Suprapubic skin (tissue), 4 donors: ENCODE measurements around the gene TBC1D1. TPM values are rescaled to one million over a fixed set of nuclear protein-coding genes. Genes with fewer than 3 reads are reported as not detected.

Experiments used
- DNase-seq, 2 donors: peaks; one replicate each; pipeline ENCODE4 v3.0.0-alpha.2; 2019; ENCODE audit warnings: low spot score in 2 of 2
- H3K27ac ChIP-seq: fragments of 200-600 bp; sonication (generic); one replicate; pipeline ENCODE4 v1.5.1; 2019
- H3K27me3 ChIP-seq: fragments of 200-600 bp; sonication (generic); one replicate; pipeline ENCODE4 v1.5.1; 2019
- H3K36me3 ChIP-seq: fragments of 200-600 bp; sonication (generic); one replicate; pipeline ENCODE4 v1.5.1; 2019
- H3K4me1 ChIP-seq: fragments of 200-600 bp; sonication (generic); one replicate; pipeline ENCODE4 v1.5.1; 2019
- H3K4me3 ChIP-seq: fragments of 200-600 bp; sonication (generic); one replicate; pipeline ENCODE4 v1.5.1; 2019; ENCODE audit warnings: mild to moderate bottlenecking
- H3K9me3 ChIP-seq: fragments of 200-600 bp; sonication (generic); one replicate; pipeline ENCODE4 v1.5.1; 2019
- EP300 ChIP-seq: sonication (generic); formaldehyde crosslinking; IDR thresholded peaks from one replicate; pipeline ENCODE4 v1.6.1; 2017; ENCODE audit warnings: antibody characterized with exemption
- POLR2A ChIP-seq, 2 donors: fragments of 450-650 bp; IDR thresholded peaks; one replicate each; pipeline ENCODE4 v1.6.1; 2017; ENCODE audit warnings: antibody characterized with exemption in 2 of 2, mild to moderate bottlenecking in 2 of 2, moderate library complexity in 2 of 2
- POLR2AphosphoS5 ChIP-seq, 3 donors: sonication (generic); formaldehyde crosslinking; IDR thresholded peaks; one replicate each; pipeline ENCODE4 v1.6.1; 2017; ENCODE audit warnings: antibody characterized with exemption in 3 of 3
- WGBS: methylation state at CpG from one replicate; pipeline ENCODE4 v1.1.5; 2018; 5-methylcytosine and 5-hydroxymethylcytosine counted together
- total RNA-seq, 4 donors: library from RNA; depleted of rRNA; stranded (reverse); fragments of >200 nt; gene quantifications; one replicate each; pipeline ENCODE4 v1.1.0, GENCODE V29; 2016
- TF ChIP-seq, protein P1 (sequence below), 2 donors: fragments of 200-600 bp in 1 of 2; fragments of 450-650 bp in 1 of 2; sonication (generic) in 1 of 2; IDR thresholded peaks; one replicate each; pipeline ENCODE4 v1.5.1; 2016 to 2019; ENCODE audit warnings: antibody characterized with exemption in 2 of 2, mild to moderate bottlenecking in 1 of 2, moderate library complexity in 1 of 2

TBC1D1 gene
- total RNA-seq, 4 donors from 2014 or later, result 16.3 to 32.0 (median 22.2) TPM

DNA sequence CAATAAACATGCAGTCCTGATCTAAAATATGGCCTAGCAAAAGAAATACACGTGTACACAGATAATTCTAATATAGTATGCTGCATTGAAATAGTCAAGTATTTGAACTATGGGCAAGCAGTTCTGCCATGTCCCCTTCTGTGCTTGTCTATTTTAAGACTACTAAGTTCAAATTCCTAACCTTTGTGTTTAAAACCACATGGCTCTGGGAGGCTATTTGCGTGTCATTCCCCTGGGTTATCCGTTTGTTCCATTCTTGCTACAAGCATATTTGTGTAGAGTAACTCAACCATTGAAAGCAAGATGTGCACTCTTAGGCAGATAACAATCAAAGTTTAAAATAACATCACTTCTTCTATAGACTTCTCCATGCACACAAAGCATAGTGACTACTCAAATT, 25.4 kb upstream of the TBC1D1 start:
- no peak for DNase-seq
- H3K4me3 ChIP-seq, result no peak overlapping the region
- H3K9me3 ChIP-seq, result no peaks in the 10 kb centered on the region
- WGBS, result 80% methylated on average over 3 of the region's 3 CpGs
- TF ChIP-seq POLR2AphosphoS5 (IDR thresholded peaks at IDR 0.05), result no peak
- TF ChIP-seq, protein P1, sequence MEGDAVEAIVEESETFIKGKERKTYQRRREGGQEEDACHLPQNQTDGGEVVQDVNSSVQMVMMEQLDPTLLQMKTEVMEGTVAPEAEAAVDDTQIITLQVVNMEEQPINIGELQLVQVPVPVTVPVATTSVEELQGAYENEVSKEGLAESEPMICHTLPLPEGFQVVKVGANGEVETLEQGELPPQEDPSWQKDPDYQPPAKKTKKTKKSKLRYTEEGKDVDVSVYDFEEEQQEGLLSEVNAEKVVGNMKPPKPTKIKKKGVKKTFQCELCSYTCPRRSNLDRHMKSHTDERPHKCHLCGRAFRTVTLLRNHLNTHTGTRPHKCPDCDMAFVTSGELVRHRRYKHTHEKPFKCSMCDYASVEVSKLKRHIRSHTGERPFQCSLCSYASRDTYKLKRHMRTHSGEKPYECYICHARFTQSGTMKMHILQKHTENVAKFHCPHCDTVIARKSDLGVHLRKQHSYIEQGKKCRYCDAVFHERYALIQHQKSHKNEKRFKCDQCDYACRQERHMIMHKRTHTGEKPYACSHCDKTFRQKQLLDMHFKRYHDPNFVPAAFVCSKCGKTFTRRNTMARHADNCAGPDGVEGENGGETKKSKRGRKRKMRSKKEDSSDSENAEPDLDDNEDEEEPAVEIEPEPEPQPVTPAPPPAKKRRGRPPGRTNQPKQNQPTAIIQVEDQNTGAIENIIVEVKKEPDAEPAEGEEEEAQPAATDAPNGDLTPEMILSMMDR (IDR thresholded peaks at IDR 0.05), result no peak
- TF ChIP-seq POLR2A (IDR thresholded peaks at IDR 0.05), result no peak
- no peak for TF ChIP-seq EP300
- H3K36me3 ChIP-seq, result peaks cover 31% of the 10 kb centered on the region
- H3K27ac ChIP-seq, result no peak overlapping the region
- H3K4me1 ChIP-seq, result no peaks in the 10 kb centered on the region
- H3K27me3 ChIP-seq, result no peaks in the 10 kb centered on the region

DNA sequence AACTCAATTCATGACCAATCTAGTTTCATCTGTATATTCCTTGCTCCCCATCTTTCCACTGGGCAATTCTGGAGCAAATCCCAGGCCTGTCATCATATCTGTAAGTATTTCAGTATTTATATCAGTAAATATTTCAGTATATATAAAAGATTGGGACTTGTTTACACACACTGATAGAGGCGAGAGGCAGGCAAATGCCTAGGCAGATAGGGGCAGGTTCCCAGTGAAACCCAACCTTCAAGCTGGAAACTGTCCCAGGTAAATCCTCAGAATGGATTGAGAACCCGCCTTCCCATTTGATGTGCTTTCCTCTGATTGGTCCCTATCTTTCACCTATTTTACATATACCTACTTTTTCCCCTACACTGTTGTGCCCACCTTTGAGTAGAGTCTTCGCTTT, 23.8 kb upstream of the TBC1D1 start:
- Histone ChIP-seq H3K36me3 (peaks cover 18% of the 10 kb centered on the region), H3K9me3 (no peaks in the 10 kb centered on the region), H3K4me3 (no peak overlapping the region), H3K27ac (no peak overlapping the region), H3K27me3 (no peaks in the 10 kb centered on the region), H3K4me1 (no peaks in the 10 kb centered on the region)
- WGBS, result 100% methylated on average over 3 of the region's 3 CpGs
- no peak for TF ChIP-seq EP300
- TF ChIP-seq, protein P1 (IDR thresholded peaks at IDR 0.05), result no peak
- TF ChIP-seq POLR2A (IDR thresholded peaks at IDR 0.05), result no peak
- no peak for TF ChIP-seq POLR2AphosphoS5 (IDR thresholded peaks at IDR 0.05)
- no peak for DNase-seq

DNA sequence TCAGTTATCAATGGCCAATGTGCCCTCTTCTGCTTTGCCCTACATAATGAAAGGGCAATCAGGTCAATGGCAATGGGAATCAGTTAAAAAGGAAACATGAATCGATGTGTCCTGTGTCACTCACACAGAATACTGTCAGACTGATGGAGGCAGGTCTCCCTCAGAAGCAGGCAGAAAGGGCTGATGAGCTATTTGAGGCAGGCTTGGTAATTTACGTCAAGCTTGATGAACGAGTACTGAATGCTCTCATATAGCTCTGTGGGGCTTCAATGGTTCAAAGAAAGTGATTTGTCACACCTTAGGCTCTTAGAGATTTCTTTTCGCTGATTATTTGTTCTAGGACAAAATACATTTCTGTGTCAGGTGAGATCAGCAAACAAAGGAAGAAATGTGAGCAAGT, 22.6 kb upstream of the TBC1D1 start:
- 93% methylated on average over 4 of the region's 4 CpGs for WGBS
- H3K27ac ChIP-seq, result no peak overlapping the region

DNA sequence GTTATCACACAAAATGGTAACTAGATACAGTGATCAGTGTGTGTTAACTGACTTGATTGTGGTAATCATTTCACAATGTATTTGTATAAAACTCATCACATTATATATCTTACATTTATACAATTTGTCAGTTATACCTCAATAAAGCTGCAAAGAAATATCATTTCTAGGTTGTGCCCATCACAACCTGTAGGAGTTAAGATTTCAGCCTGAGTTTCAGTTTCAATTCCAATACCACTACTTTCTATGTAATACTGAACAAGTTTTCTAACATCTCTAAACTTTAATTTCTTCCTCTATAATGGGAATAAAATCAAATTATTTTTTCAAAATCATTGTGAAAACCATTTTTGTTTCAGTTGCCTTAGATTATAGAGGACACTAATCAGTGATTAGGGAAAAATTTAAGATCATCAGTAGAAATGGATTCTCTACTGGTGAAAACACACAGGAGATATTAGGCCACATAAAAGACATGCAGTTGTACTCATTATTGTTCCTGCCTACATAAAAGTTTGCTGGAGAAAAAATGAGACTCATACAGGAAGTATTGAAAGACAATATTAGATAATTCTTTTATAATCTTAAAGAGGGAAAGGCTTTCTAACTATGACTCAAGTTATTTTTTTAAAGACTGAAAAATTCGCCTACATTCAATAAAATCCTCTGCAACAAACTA, 18.4 kb upstream of the TBC1D1 start:
- Histone ChIP-seq H3K4me3 (no peak overlapping the region), H3K4me1 (peaks cover 20% of the 10 kb centered on the region), H3K9me3 (no peaks in the 10 kb centered on the region), H3K27me3 (no peaks in the 10 kb centered on the region), H3K36me3 (peaks cover 5% of the 10 kb centered on the region), H3K27ac (no peak overlapping the region)
- 83% methylated on average over 1 of the region's 1 CpG for WGBS
- TF ChIP-seq, protein P1 (IDR thresholded peaks at IDR 0.05), result no peak
- TF ChIP-seq EP300 (no peak), POLR2AphosphoS5 (IDR thresholded peaks at IDR 0.05) (no peak), POLR2A (IDR thresholded peaks at IDR 0.05) (no peak)
- no peak for DNase-seq

More for the DNA sequence above, 22.6 kb upstream of the TBC1D1 start:
- Histone ChIP-seq H3K9me3 (no peaks in the 10 kb centered on the region), H3K4me1 (peaks cover 7% of the 10 kb centered on the region), H3K4me3 (no peak overlapping the region), H3K36me3 (peaks cover 11% of the 10 kb centered on the region), H3K27me3 (no peaks in the 10 kb centered on the region)
- no peak for DNase-seq
- TF ChIP-seq POLR2AphosphoS5 (IDR thresholded peaks at IDR 0.05) (no peak), POLR2A (IDR thresholded peaks at IDR 0.05) (no peak), EP300 (no peak)
- TF ChIP-seq, protein P1 (IDR thresholded peaks at IDR 0.05), result no peak

DNA sequence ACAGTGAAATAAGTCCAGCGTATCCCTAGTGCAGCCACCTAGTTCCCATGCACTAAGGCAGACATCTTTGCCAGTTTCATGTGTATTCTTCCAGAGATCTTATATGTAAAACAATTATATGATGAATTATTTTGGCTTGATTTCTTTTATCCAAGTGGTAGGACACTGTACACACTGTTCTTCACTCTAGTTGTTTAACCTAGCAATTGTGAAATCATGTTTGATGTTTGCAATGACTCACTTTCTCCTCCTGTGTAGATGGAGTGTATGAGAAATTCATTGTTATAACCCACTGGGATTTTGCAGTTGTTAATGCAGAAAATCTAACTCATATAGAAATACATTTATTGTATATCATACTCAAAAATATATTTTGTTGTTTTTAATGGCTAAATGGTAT, 17.5 kb upstream of the TBC1D1 start:
- H3K4me1 ChIP-seq, result peaks cover 20% of the 10 kb centered on the region
- H3K27ac ChIP-seq, result no peak overlapping the region
- H3K36me3 ChIP-seq, result peaks cover 5% of the 10 kb centered on the region
- no peak for DNase-seq
- WGBS, result 76% methylated on average over 1 of the region's 1 CpG
- no peak for TF ChIP-seq POLR2A (IDR thresholded peaks at IDR 0.05)
- TF ChIP-seq EP300, result peak; percentile 41
- H3K27me3 ChIP-seq, result no peaks in the 10 kb centered on the region
- H3K4me3 ChIP-seq, result no peak overlapping the region
- H3K9me3 ChIP-seq, result no peaks in the 10 kb centered on the region

DNA sequence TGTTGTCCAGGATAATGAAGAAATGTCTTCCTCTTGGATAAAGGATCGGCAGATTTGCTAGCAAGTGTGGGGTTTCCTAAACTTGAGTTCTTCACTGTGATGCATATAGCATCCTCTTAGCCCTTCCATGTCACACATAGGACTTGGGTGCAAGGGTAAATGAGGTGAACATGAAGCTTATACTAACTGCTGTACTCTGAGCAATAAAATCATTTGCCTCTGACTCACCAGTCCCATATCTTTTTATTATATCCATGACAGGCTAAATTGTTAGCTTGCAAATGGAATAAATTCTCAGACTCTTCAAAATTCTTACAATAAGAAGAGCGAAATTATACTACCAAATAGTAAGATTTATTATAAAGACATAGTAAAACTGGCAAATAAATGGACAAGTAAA, 14.7 kb upstream of the TBC1D1 start:
- no peaks in the 10 kb centered on the region for H3K36me3 ChIP-seq
- 89% methylated on average over 2 of the region's 2 CpGs for WGBS
- H3K4me1 ChIP-seq, result peaks cover 20% of the 10 kb centered on the region
- TF ChIP-seq EP300 (no peak), POLR2A (IDR thresholded peaks at IDR 0.05) (no peak), POLR2AphosphoS5 (IDR thresholded peaks at IDR 0.05) (no peak)
- TF ChIP-seq, protein P1 (IDR thresholded peaks at IDR 0.05), result no peak
- no peaks in the 10 kb centered on the region for H3K9me3 ChIP-seq
- no peak overlapping the region for H3K4me3 ChIP-seq
- no peak for DNase-seq
- H3K27me3 ChIP-seq, result no peaks in the 10 kb centered on the region
- H3K27ac ChIP-seq, result no peak overlapping the region
